SKM-1 treated with dmso at 0.1 percent for 144 hours (cell line): ENCODE data around the gene FPGS.
"Not testable (repeated sequence)": the region's sequence is repeated elsewhere in the genome, so short reads cannot be mapped to it uniquely, and the experiment has no call there.

Experiments used
- DNase-seq: peaks from one replicate; lab custom pipeline; 2025; ENCODE audit not compliant: unreplicated experiment; lab: John Stamatoyannopoulos, UW

The FPGS gene

GRCh38 chr9:127835991-127836516 is 33.4 kb downstream of the FPGS start:
- peak; percentile 66 for DNase-seq

- not testable (repeated sequence) for DNase-seq
Observed at GRCh38 chr9:127836561-127836960, 33.9 kb downstream of the FPGS start.

GRCh38 chr9:127837346-127837745 is 34.7 kb downstream of the FPGS start:
- no peak for DNase-seq

- no peak for DNase-seq
Observed at GRCh38 chr9:127838375-127839078, 35.8 kb downstream of the FPGS start.

- no peak for DNase-seq
Observed at GRCh38 chr9:127841087-127841835, 38.6 kb downstream of the FPGS start.

GRCh38 chr9:127844821-127845359 is 42.2 kb downstream of the FPGS start:
- no peak for DNase-seq

DNA sequence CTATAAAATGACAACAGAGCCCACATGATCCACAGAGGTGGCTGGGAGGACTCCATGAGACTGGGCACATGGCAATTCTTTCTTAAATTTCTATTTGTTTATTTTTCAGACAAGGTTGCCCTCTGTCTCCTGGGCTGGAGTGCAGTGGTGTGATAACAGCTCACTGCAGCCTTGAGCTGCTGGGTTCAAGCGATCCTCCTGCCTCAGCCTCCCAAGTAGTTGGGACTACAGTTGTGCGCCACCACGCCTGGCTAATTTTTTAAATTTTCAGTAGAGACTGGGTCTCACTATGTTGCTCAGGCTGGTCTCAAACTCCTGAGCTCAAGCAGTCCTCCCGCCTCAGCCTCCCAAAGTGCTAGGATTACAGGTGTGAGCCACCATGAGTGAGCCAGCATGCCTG is 42.9 kb downstream of the FPGS start:
- DNase-seq: not testable (repeated sequence)

GRCh38 chr9:127846443-127847177 is 43.9 kb downstream of the FPGS start:
- DNase-seq: no peak

DNA sequence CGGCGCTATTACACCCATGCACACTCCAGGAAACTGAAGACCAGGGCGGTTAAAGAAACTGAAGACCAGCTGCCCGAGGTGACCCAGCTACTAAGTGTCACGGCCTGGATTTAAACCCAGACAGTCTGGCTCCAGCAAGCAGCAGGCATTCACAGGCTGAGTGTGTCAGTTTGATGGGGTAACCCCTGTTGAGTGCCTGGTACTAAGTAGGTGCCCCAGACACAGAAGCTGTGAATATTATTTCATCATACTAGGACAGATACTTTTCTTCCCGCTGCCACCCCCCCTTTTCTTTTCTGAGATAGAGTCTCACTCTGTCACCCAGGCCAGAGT is 44.5 kb downstream of the FPGS start:
- no peak for DNase-seq

GRCh38 chr9:127847833-127848755 is 45.4 kb downstream of the FPGS start:
- no peak for DNase-seq

DNA sequence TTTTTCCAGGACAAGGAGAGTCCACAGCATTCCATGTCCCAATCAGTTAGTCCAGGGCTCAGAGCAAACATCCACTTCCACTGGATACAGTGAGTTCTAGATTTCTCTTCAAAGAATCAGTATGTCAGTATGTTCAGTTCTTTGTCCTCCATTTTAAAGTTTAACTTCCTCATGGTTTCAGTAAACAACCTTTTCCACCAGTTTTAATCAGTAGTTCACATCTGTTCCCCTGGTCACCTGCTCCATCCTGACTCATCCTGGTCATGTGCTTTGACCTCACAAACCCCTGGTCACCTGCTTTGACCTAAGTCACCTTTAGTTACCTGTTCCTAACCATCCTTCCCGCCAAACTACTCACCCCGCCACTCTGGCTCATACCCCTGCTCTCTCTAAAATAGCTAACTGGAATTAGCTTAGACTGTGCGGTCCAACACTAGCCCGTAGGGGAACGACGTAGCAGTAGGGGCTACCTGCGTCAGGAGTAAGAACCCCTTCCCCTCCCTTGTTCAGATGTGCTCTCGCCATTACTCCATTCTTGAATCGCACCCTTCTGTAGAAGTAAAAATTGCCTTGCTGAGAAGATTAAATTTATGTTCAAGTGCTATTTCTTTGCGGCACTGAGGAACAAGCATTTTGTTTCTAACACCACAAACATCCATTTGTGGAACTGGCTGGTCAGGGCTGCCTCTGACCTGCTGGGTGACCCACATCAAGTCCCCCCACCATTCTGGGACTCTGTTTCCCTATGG is 46.2 kb downstream of the FPGS start:
- no peak for DNase-seq

DNA sequence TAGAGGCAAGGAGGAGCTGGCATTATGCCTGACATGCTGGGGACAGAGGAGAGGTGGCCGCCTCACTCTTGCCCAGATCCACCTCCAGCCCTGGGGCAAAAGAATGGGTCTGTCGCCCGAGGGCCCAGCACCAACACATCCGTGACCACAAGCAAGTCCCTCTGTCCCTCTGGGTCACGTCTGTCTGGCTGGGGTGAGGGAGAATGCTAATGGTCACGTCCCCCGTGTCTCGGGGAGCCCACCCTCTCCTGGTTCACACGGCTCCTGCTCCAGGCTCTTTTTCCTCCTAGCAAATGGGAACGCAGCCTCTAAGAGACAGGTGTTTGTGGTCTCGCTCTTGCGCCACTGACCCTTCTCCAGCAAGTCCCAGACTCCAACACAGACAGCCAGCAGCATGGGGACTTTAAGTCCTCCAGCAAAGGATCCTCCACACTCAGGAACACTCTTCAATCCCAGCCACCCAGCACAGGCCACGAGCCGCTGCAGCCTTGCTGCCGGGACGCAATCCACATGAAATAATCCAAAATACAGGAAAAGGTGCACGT is 47.7 kb downstream of the FPGS start:
- no peak for DNase-seq

- DNase-seq: no peak
Observed at GRCh38 chr9:127852829-127853228, 50.1 kb downstream of the FPGS start.

DNA sequence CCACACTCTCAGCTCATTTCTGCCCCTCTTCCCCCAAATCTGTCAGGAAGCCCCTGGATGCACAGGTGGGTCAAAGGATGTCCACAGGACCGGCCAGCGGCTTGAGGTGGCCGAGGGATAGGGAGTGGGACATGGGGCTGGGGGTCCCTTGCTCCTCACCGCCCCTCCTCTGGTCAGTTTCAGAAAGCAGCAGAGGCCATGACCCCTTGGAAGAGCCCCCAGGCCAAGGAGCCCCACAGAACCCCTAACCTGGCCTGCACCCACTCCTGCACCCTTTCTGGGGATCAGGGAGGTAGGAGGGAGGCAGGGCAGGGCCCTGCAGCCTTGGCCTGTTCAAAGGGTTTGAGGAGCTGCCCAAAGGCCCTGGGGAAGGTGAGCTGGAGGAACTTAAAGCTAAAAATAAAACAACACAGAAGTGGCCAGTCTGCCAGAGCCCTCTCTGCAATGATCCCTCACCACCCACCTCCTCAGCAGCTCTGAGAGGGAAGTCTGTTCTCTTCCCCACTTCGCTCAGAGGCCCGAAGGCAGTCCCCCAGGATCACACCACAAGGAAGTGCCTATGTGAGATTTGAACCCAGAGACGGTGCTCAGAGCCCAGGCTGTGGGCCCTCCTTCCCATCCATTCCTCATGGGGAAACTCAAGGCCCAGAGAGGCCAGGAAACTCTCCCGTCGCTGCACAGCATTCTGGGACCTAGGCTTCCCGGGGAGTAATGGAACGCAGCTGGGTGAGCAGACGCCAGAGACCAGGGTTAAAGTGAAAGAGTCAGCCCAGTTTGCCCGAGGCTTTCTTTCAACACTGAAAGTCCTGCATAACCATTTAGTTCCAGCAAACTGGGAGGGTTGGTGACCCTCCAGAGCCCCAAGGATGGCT is 50.9 kb downstream of the FPGS start:
- DNase-seq: no peak

DNA sequence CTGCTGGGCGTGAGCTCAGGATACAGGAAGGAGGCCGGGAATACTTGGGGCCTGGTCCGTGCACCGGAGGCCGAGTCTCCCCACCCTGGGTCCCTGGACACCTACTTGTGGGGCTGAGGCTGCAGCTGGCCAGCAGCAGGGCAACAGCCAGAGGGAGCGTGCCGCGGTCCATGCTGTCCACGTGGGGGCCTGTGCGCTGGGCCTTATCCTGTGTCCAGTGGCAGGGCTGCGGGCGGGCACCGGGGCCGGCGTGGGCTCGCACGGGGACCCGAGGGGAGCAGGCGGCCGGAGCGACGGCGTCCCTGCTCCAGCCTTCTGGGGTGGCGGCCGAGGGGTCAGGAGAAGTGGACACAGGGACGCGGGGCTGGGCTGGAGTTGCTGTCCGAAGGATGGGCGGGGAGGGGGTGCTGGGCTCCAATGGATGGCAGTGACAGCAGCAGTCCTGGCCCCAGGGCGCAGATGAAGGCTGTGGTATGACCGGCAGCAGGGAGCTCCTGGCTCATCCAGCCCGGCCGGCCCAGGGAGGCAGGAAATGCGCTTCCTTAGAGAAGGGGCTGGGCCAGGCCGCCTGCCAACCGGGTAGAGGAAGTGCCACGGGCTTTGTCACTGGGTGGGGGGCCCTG is 51.6 kb downstream of the FPGS start, which contains the start of gene ENG:
Gene ENG, minus strand, starts transcription at position 475 of the 623 bp plus-strand sequence. Its CDS starts 303 bp downstream, at position 172.
- no peak for DNase-seq

- DNase-seq: no peak
Observed at GRCh38 chr9:127854960-127855359, 52.3 kb downstream of the FPGS start.

DNA sequence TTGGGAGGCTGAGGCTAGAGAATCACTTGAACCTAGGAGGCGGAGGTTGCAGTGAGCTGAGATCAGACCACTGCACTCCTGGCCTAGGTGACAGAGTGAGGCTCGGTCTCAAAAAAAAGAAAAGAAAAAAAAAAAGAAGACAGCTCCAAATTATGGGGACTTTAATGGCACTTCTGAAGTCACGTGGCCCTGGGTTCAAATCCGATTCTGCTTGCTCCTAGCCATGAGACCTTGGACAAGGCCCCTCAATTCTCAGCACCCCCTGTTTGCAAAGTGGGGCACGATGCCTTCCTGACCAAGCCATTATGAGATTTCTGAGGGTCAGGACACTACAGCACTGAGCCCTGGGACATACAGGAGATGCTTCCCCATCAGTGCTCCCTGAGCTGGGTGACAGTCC is 52.8 kb downstream of the FPGS start:
- DNase-seq: no peak
